ENCODE data around the gene CDC45.

The CDC45 gene

GRCh38 chr22:19478045-19478900 is 1.4 kb upstream of the CDC45 start:
- no peak for TF ChIP-seq CTCF (IDR thresholded peaks at IDR 0.05)
- peaks cover 31% of the 10 kb centered on the region for H3K4me1 Mint-ChIP-seq
- peak overlapping the region; percentile 99 for H3K4me3 Mint-ChIP-seq
- DNase-seq, result no peak
- peaks cover 3% of the 10 kb centered on the region for H3K27me3 Mint-ChIP-seq (ENCODE audit: low read depth, poor library complexity)
- H3K36me3 Mint-ChIP-seq (ENCODE audit: low read depth), result peaks cover 9% of the 10 kb centered on the region
- peak overlapping the region; percentile 24 for H3K27ac Mint-ChIP-seq
- H3K9me3 Mint-ChIP-seq, result no peaks in the 10 kb centered on the region

- Mint-ChIP-seq H3K27me3 (ENCODE audit: low read depth, poor library complexity) (peaks cover 3% of the 10 kb centered on the region), H3K4me3 (peak within 1 kb of the TSS; percentile 99)
- DNase-seq, result peak; percentile 86
Observed at GRCh38 chr22:19478901-19479354, 792 bp upstream of the CDC45 start, which contains the start of gene UFD1. UFD1 (minus strand) TSS chr22:19479193; CDS start chr22:19479085, 108 bp downstream.

GRCh38 chr22:19480173-19480568 is 451 bp downstream of the CDC45 start:
- peak overlapping the region; percentile 100 for H3K27ac Mint-ChIP-seq
- no peaks in the 10 kb centered on the region for H3K9me3 Mint-ChIP-seq
- no peak for DNase-seq
- TF ChIP-seq CTCF (IDR thresholded peaks at IDR 0.05), result no peak
- H3K27me3 Mint-ChIP-seq (ENCODE audit: low read depth, poor library complexity), result peaks cover 3% of the 10 kb centered on the region
- H3K36me3 Mint-ChIP-seq (ENCODE audit: low read depth), result peaks cover 12% of the 10 kb centered on the region
- H3K4me3 Mint-ChIP-seq, result peak overlapping the region; percentile 99
- H3K4me1 Mint-ChIP-seq, result peaks cover 31% of the 10 kb centered on the region

More at GRCh38 chr22:19478901-19479354, 792 bp upstream of the CDC45 start, which contains the start of gene UFD1:
- Mint-ChIP-seq H3K9me3 (no peaks in the 10 kb centered on the region), H3K4me1 (peaks cover 31% of the 10 kb centered on the region), H3K36me3 (ENCODE audit: low read depth) (peaks cover 8% of the 10 kb centered on the region), H3K27ac (peak within 1 kb of the TSS; percentile 100)
- no peak for TF ChIP-seq CTCF (IDR thresholded peaks at IDR 0.05)

- H3K4me3 Mint-ChIP-seq, result peak overlapping the region; percentile 99
- no peaks in the 10 kb centered on the region for H3K9me3 Mint-ChIP-seq
- H3K27me3 Mint-ChIP-seq (ENCODE audit: low read depth, poor library complexity), result peaks cover 3% of the 10 kb centered on the region
- H3K36me3 Mint-ChIP-seq (ENCODE audit: low read depth), result peaks cover 15% of the 10 kb centered on the region
- peaks cover 31% of the 10 kb centered on the region for H3K4me1 Mint-ChIP-seq
- H3K27ac Mint-ChIP-seq, result no peak overlapping the region
- TF ChIP-seq CTCF (IDR thresholded peaks at IDR 0.05), result no peak
- no peak for DNase-seq
Observed at GRCh38 chr22:19480789-19481188, 1.1 kb downstream of the CDC45 start.

GRCh38 chr22:19482297-19482696 is 2.6 kb downstream of the CDC45 start:
- no peak for TF ChIP-seq CTCF (IDR thresholded peaks at IDR 0.05)
- Mint-ChIP-seq H3K4me1 (peaks cover 27% of the 10 kb centered on the region), H3K9me3 (no peaks in the 10 kb centered on the region), H3K4me3 (no peak overlapping the region), H3K27ac (no peak overlapping the region), H3K36me3 (ENCODE audit: low read depth) (peaks cover 20% of the 10 kb centered on the region), H3K27me3 (ENCODE audit: low read depth, poor library complexity) (peaks cover 3% of the 10 kb centered on the region)
- no peak for DNase-seq

Data from nephron progenitor cell (in vitro differentiated cells).